Measurements from ENCODE around the gene DPP6.

- TF ChIP-seq CTCF (IDR thresholded peaks at IDR 0.05) (no peak), POLR2A (IDR thresholded peaks at IDR 0.05) (no peak)
Measured at GRCh38 chr7:154440651-154441050, 388.5 kb downstream of the DPP6 start.

All from Peyer's patch (tissue), 4 donors.